ENCODE data around the gene ODC1.

DNA sequence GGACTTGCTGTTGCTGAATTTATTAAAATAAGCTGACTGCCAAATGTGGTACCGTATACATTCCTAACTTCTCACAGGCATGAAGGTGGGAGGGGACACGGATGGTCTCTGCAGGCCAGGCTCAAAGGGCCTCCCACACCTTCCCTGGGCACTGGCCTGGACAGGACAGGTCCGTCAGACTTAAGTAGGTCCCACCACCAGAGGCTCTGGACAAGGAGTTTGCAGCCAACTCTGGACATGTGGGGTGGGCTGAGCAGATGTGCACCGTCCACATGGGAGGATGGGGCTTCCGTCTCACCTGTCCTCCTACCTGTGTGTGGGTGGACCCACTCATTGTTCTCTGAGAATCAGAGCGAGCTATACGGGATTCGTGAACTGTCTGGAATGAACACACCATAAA, 8.2 kb downstream of the ODC1 start:
- TF ChIP-seq, protein P1, sequence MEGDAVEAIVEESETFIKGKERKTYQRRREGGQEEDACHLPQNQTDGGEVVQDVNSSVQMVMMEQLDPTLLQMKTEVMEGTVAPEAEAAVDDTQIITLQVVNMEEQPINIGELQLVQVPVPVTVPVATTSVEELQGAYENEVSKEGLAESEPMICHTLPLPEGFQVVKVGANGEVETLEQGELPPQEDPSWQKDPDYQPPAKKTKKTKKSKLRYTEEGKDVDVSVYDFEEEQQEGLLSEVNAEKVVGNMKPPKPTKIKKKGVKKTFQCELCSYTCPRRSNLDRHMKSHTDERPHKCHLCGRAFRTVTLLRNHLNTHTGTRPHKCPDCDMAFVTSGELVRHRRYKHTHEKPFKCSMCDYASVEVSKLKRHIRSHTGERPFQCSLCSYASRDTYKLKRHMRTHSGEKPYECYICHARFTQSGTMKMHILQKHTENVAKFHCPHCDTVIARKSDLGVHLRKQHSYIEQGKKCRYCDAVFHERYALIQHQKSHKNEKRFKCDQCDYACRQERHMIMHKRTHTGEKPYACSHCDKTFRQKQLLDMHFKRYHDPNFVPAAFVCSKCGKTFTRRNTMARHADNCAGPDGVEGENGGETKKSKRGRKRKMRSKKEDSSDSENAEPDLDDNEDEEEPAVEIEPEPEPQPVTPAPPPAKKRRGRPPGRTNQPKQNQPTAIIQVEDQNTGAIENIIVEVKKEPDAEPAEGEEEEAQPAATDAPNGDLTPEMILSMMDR (IDR thresholded peaks at IDR 0.05), result no peak
- TF ChIP-seq, protein P2, sequence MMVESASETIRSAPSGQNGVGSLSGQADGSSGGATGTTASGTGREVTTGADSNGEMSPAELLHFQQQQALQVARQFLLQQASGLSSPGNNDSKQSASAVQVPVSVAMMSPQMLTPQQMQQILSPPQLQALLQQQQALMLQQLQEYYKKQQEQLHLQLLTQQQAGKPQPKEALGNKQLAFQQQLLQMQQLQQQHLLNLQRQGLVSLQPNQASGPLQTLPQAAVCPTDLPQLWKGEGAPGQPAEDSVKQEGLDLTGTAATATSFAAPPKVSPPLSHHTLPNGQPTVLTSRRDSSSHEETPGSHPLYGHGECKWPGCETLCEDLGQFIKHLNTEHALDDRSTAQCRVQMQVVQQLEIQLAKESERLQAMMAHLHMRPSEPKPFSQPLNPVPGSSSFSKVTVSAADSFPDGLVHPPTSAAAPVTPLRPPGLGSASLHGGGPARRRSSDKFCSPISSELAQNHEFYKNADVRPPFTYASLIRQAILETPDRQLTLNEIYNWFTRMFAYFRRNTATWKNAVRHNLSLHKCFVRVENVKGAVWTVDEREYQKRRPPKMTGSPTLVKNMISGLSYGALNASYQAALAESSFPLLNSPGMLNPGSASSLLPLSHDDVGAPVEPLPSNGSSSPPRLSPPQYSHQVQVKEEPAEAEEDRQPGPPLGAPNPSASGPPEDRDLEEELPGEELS (CRISPR knock-in tag; IDR thresholded peaks at IDR 0.05), result no peak
- TF ChIP-seq NFYB (CRISPR knock-in tag; conservative IDR thresholded peaks at IDR 0.05; ENCODE audit: low read depth) (no peak), ZNF138 (CRISPR knock-in tag; conservative IDR thresholded peaks at IDR 0.05) (no peak), GABPB1 (CRISPR knock-in tag; IDR thresholded peaks at IDR 0.05) (no peak), ETV6 (CRISPR knock-in tag; IDR thresholded peaks at IDR 0.05) (no peak), ZNF263 (CRISPR knock-in tag; IDR thresholded peaks at IDR 0.05; ENCODE audit: low read depth) (no peak), IRF2 (CRISPR knock-in tag; IDR thresholded peaks at IDR 0.05; ENCODE audit: borderline replicate concordance, low read depth) (no peak)
- TF ChIP-seq, protein P3, sequence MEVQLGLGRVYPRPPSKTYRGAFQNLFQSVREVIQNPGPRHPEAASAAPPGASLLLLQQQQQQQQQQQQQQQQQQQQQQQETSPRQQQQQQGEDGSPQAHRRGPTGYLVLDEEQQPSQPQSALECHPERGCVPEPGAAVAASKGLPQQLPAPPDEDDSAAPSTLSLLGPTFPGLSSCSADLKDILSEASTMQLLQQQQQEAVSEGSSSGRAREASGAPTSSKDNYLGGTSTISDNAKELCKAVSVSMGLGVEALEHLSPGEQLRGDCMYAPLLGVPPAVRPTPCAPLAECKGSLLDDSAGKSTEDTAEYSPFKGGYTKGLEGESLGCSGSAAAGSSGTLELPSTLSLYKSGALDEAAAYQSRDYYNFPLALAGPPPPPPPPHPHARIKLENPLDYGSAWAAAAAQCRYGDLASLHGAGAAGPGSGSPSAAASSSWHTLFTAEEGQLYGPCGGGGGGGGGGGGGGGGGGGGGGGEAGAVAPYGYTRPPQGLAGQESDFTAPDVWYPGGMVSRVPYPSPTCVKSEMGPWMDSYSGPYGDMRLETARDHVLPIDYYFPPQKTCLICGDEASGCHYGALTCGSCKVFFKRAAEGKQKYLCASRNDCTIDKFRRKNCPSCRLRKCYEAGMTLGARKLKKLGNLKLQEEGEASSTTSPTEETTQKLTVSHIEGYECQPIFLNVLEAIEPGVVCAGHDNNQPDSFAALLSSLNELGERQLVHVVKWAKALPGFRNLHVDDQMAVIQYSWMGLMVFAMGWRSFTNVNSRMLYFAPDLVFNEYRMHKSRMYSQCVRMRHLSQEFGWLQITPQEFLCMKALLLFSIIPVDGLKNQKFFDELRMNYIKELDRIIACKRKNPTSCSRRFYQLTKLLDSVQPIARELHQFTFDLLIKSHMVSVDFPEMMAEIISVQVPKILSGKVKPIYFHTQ (CRISPR knock-in tag; IDR thresholded peaks at IDR 0.05), result no peak
- TF ChIP-seq, protein P4, sequence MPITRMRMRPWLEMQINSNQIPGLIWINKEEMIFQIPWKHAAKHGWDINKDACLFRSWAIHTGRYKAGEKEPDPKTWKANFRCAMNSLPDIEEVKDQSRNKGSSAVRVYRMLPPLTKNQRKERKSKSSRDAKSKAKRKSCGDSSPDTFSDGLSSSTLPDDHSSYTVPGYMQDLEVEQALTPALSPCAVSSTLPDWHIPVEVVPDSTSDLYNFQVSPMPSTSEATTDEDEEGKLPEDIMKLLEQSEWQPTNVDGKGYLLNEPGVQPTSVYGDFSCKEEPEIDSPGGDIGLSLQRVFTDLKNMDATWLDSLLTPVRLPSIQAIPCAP (CRISPR knock-in tag; IDR thresholded peaks at IDR 0.05), result no peak
- TF ChIP-seq, protein P5, sequence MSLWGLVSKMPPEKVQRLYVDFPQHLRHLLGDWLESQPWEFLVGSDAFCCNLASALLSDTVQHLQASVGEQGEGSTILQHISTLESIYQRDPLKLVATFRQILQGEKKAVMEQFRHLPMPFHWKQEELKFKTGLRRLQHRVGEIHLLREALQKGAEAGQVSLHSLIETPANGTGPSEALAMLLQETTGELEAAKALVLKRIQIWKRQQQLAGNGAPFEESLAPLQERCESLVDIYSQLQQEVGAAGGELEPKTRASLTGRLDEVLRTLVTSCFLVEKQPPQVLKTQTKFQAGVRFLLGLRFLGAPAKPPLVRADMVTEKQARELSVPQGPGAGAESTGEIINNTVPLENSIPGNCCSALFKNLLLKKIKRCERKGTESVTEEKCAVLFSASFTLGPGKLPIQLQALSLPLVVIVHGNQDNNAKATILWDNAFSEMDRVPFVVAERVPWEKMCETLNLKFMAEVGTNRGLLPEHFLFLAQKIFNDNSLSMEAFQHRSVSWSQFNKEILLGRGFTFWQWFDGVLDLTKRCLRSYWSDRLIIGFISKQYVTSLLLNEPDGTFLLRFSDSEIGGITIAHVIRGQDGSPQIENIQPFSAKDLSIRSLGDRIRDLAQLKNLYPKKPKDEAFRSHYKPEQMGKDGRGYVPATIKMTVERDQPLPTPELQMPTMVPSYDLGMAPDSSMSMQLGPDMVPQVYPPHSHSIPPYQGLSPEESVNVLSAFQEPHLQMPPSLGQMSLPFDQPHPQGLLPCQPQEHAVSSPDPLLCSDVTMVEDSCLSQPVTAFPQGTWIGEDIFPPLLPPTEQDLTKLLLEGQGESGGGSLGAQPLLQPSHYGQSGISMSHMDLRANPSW (CRISPR knock-in tag; conservative IDR thresholded peaks at IDR 0.05; ENCODE audit: low read depth), result no peak
- TF ChIP-seq, protein P6, sequence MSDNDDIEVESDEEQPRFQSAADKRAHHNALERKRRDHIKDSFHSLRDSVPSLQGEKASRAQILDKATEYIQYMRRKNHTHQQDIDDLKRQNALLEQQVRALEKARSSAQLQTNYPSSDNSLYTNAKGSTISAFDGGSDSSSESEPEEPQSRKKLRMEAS (CRISPR knock-in tag; IDR thresholded peaks at IDR 0.05), result no peak
- TF ChIP-seq, protein P7, sequence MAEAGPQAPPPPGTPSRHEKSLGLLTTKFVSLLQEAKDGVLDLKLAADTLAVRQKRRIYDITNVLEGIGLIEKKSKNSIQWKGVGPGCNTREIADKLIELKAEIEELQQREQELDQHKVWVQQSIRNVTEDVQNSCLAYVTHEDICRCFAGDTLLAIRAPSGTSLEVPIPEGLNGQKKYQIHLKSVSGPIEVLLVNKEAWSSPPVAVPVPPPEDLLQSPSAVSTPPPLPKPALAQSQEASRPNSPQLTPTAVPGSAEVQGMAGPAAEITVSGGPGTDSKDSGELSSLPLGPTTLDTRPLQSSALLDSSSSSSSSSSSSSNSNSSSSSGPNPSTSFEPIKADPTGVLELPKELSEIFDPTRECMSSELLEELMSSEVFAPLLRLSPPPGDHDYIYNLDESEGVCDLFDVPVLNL (CRISPR knock-in tag; IDR thresholded peaks at IDR 0.05; ENCODE audit: borderline replicate concordance, low read depth), result no peak
